Measurements from ENCODE around the gene HTR3B.

HTR3B gene, protein sequence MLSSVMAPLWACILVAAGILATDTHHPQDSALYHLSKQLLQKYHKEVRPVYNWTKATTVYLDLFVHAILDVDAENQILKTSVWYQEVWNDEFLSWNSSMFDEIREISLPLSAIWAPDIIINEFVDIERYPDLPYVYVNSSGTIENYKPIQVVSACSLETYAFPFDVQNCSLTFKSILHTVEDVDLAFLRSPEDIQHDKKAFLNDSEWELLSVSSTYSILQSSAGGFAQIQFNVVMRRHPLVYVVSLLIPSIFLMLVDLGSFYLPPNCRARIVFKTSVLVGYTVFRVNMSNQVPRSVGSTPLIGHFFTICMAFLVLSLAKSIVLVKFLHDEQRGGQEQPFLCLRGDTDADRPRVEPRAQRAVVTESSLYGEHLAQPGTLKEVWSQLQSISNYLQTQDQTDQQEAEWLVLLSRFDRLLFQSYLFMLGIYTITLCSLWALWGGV

DNA sequence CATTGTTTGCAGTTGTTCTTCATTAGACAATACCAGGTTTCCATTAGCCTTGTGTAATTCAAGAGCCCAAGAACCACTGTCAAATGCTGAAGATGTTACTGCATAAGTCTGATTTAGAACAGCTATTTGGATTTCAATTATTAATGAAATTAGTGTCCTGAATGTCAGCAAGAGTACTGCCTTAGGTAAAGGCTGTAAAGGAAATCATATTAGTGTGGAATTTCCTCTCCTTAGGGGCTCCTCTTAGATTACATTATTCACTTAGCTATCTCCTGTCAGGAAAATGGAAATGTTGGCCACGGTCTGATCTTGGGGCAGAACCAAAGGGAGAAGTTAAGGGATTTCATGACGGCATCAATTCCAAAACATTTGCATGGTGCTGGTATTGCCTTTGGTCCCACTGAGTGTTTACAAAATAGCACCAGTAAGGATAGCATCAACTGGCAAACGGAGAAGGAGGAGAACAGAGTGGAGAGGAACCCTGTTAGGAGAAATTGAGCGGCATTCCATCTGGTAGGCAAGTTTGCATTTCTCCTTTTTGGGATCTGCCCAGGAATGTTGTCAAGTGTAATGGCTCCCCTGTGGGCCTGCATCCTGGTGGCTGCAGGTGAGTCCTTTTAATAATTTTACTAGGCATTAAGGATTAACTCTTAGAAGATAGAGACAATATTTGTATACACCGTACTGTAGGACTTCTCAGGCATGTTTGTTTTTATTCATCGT lies at the start of gene HTR3B:
TSS of gene HTR3B (plus strand) at position 418 of the 723 bp plus-strand sequence. CDS start at position 556, 138 bp downstream.
- no peaks in the 10 kb centered on the region for H3F3A ChIP-seq (ENCODE audit: control insufficient read depth, insufficient read depth)
- no peaks in the 10 kb centered on the region for H3K9me3 ChIP-seq (ENCODE audit: control insufficient read depth, insufficient read depth, low read length)
- no peaks in the 10 kb centered on the region for H3K79me2 ChIP-seq (ENCODE audit: control insufficient read depth, low read length)
- H3K4me2 ChIP-seq (ENCODE audit: low read length): no peak within 1 kb of the TSS
- H3K4me3 ChIP-seq (ENCODE audit: low read length): no peak within 1 kb of the TSS
- H3K27me3 ChIP-seq (ENCODE audit: control insufficient read depth, low read length): peaks cover 39% of the 10 kb centered on the region
- H4K20me1 ChIP-seq (ENCODE audit: control insufficient read depth, insufficient read depth, low read depth, low read length): no peaks in the 10 kb centered on the region
- peaks cover 26% of the 10 kb centered on the region for H3K4me1 ChIP-seq (ENCODE audit: control insufficient read depth, low read length)
- H3K9me2 ChIP-seq (replicated peaks; ENCODE audit: control insufficient read depth, low read length): no peaks in the 10 kb centered on the region
- TF ChIP-seq, protein P1, sequence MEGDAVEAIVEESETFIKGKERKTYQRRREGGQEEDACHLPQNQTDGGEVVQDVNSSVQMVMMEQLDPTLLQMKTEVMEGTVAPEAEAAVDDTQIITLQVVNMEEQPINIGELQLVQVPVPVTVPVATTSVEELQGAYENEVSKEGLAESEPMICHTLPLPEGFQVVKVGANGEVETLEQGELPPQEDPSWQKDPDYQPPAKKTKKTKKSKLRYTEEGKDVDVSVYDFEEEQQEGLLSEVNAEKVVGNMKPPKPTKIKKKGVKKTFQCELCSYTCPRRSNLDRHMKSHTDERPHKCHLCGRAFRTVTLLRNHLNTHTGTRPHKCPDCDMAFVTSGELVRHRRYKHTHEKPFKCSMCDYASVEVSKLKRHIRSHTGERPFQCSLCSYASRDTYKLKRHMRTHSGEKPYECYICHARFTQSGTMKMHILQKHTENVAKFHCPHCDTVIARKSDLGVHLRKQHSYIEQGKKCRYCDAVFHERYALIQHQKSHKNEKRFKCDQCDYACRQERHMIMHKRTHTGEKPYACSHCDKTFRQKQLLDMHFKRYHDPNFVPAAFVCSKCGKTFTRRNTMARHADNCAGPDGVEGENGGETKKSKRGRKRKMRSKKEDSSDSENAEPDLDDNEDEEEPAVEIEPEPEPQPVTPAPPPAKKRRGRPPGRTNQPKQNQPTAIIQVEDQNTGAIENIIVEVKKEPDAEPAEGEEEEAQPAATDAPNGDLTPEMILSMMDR (IDR thresholded peaks at IDR 0.05; ENCODE audit: low read depth, low read length, poor library complexity, severe bottlenecking): no peak
- TF ChIP-seq EZH2phosphoT487 (IDR thresholded peaks at IDR 0.05; ENCODE audit: borderline replicate concordance, low read length): no peak
- no peaks in the 10 kb centered on the region for H3K36me3 ChIP-seq (ENCODE audit: control insufficient read depth, low read length)
- H3K27ac ChIP-seq (ENCODE audit: low read depth, low read length): no peak within 1 kb of the TSS

DNA sequence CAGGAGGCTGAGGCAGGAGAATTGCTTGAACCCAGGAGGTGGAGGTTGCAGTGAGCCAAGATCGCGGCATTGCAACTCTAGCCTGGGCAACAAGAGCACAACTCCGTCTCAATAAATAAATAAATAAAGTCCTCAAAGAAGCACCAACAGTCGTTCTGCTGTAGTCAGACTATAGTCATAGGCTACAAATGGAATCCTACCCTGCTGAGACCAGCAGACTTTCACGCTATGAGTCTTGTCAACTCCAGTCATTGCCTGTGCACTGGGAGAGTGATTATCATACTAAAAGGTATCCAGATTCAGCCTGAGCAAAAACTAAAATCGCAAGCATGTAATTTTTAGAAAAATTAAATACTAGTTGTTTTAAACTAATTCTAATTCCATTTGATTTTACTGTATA lies 48.8 kb upstream of the HTR3B start:
- no peaks in the 10 kb centered on the region for H3K9me3 ChIP-seq (ENCODE audit: control insufficient read depth, insufficient read depth, low read length)
- no peak for TF ChIP-seq EZH2phosphoT487 (IDR thresholded peaks at IDR 0.05; ENCODE audit: borderline replicate concordance, low read length)
- TF ChIP-seq, protein P1 (IDR thresholded peaks at IDR 0.05; ENCODE audit: low read depth, low read length, poor library complexity, severe bottlenecking): no peak
- H4K20me1 ChIP-seq (ENCODE audit: control insufficient read depth, insufficient read depth, low read depth, low read length): 0 out of 2 replicates have a peak, but pooled peaks cover 5% of the 10 kb centered on the region
- no peaks in the 10 kb centered on the region for H3K27me3 ChIP-seq (ENCODE audit: control insufficient read depth, low read length)
- no peaks in the 10 kb centered on the region for H3F3A ChIP-seq (ENCODE audit: control insufficient read depth, insufficient read depth)
- no peak overlapping the region for H3K27ac ChIP-seq (ENCODE audit: low read depth, low read length)
- H3K4me3 ChIP-seq (ENCODE audit: low read length): no peak overlapping the region
- peaks cover 12% of the 10 kb centered on the region for H3K36me3 ChIP-seq (ENCODE audit: control insufficient read depth, low read length)
- no peaks in the 10 kb centered on the region for H3K4me1 ChIP-seq (ENCODE audit: control insufficient read depth, low read length)
- H3K4me2 ChIP-seq (ENCODE audit: low read length): no peak overlapping the region
- peaks cover 48% of the 10 kb centered on the region for H3K79me2 ChIP-seq (ENCODE audit: control insufficient read depth, low read length)
- no peaks in the 10 kb centered on the region for H3K9me2 ChIP-seq (replicated peaks; ENCODE audit: control insufficient read depth, low read length)

DNA sequence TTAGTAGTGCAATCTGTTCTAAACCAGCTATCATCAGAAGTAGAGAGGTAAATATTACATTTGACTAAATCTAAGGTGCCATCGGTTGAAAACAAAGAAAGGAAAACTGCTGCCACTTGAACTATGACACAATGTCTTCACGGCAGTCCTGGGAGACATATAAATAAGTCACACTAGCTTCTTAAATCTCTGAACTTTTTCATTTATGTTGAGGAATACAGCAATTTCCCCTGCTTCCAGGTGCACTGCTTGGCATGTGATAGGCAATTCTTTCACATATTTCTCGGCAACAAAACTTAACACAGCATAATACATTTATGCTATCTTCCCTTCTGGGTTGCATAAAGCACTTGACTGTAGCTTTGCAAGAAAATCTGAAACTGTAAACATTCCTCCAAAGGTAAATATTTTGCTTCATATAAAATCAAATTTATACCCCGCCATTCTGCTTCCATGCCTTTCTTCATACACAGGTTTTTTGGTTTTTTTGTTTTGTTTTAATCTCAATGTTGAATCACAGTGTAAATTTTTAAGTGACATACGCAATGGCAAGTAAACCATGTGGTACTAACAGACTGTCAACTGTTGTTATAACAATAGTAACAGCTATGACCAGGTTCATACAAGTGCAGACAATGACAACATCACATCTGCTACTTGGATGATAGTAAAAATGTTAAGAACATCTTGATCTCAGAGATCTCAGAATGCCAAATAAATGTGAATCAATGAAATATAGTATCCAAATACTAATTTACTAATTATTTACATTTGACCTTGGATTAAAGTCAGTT lies 47.4 kb upstream of the HTR3B start:
- no peak overlapping the region for H3K27ac ChIP-seq (ENCODE audit: low read depth, low read length)
- H3K36me3 ChIP-seq (ENCODE audit: control insufficient read depth, low read length): peaks cover 6% of the 10 kb centered on the region; the same call in 1 of the 2 replicates
- TF ChIP-seq EZH2phosphoT487 (IDR thresholded peaks at IDR 0.05; ENCODE audit: borderline replicate concordance, low read length): no peak
- TF ChIP-seq, protein P1 (IDR thresholded peaks at IDR 0.05; ENCODE audit: low read depth, low read length, poor library complexity, severe bottlenecking): no peak
- no peaks in the 10 kb centered on the region for H3K4me1 ChIP-seq (ENCODE audit: control insufficient read depth, low read length)
- no peaks in the 10 kb centered on the region for H3F3A ChIP-seq (ENCODE audit: control insufficient read depth, insufficient read depth)
- H3K9me2 ChIP-seq (replicated peaks; ENCODE audit: control insufficient read depth, low read length): no peaks in the 10 kb centered on the region
- no peaks in the 10 kb centered on the region for H3K27me3 ChIP-seq (ENCODE audit: control insufficient read depth, low read length)
- no peaks in the 10 kb centered on the region for H3K9me3 ChIP-seq (ENCODE audit: control insufficient read depth, insufficient read depth, low read length)
- peaks cover 53% of the 10 kb centered on the region for H3K79me2 ChIP-seq (ENCODE audit: control insufficient read depth, low read length)
- no peak overlapping the region for H3K4me3 ChIP-seq (ENCODE audit: low read length)
- H3K4me2 ChIP-seq (ENCODE audit: low read length): no peak overlapping the region
- H4K20me1 ChIP-seq (ENCODE audit: control insufficient read depth, insufficient read depth, low read depth, low read length): 0 out of 2 replicates have a peak, but pooled peaks cover 5% of the 10 kb centered on the region

Measured in DOHH2 (cell line).